ENCODE measurements around the gene TUBB6. TPM values are rescaled to one million over a fixed set of nuclear protein-coding genes. Genes with fewer than 3 reads are reported as not detected.

Gene TUBB6
- 273 TPM for total RNA-seq

GRCh38 chr18:12307701-12308385 lies at the start of gene TUBB6:
TUBB6 (plus strand) TSS chr18:12308241; CDS start chr18:12308293, 52 bp downstream.
- peak; percentile 87 for DNase-seq

- DNase-seq, result no peak
Measured at GRCh38 chr18:12258719-12259705, 49.0 kb upstream of the TUBB6 start.

GRCh38 chr18:12262748-12263147 lies 45.3 kb upstream of the TUBB6 start:
- no peak for DNase-seq

GRCh38 chr18:12264864-12265263 lies 43.2 kb upstream of the TUBB6 start:
- DNase-seq, result no peak

- DNase-seq, result peak; percentile 95
Measured at GRCh38 chr18:12271376-12272235, 36.4 kb upstream of the TUBB6 start.

- no peak for DNase-seq
Measured at GRCh38 chr18:12274793-12275192, 33.2 kb upstream of the TUBB6 start.

- DNase-seq, result no peak
Measured at GRCh38 chr18:12276736-12277554, 31.1 kb upstream of the TUBB6 start.

GRCh38 chr18:12278215-12278671 lies 29.8 kb upstream of the TUBB6 start:
- peak; percentile 57 for DNase-seq

GRCh38 chr18:12278741-12279682 lies 29.0 kb upstream of the TUBB6 start:
- peak; percentile 93 for DNase-seq

GRCh38 chr18:12279781-12280531 lies 28.1 kb upstream of the TUBB6 start:
- DNase-seq, result no peak

GRCh38 chr18:12281861-12282260 lies 26.2 kb upstream of the TUBB6 start:
- no peak for DNase-seq

GRCh38 chr18:12282442-12283039 lies 25.5 kb upstream of the TUBB6 start:
- DNase-seq, result no peak

GRCh38 chr18:12283256-12283655 lies 24.8 kb upstream of the TUBB6 start:
- DNase-seq, result no peak

- no peak for DNase-seq
Measured at GRCh38 chr18:12283666-12284065, 24.4 kb upstream of the TUBB6 start.

- peak; percentile 51 for DNase-seq
Measured at GRCh38 chr18:12287131-12287681, 20.8 kb upstream of the TUBB6 start.

GRCh38 chr18:12287684-12288402 lies 20.2 kb upstream of the TUBB6 start:
- DNase-seq, result peak; percentile 89

GRCh38 chr18:12288403-12288755 lies 19.7 kb upstream of the TUBB6 start:
- no peak for DNase-seq

- DNase-seq, result no peak
Measured at GRCh38 chr18:12290086-12290485, 18.0 kb upstream of the TUBB6 start.

Measured in tongue (tissue), 2 donors.